VCaP (cell line): ENCODE measurements around the gene MFSD6L.

ENCODE experiments used
- H3K27ac ChIP-seq: fragments of 450-650 bp; 2 replicates; pipeline ENCODE4 v1.5.1; 2017
- TF ChIP-seq, protein P1 (sequence below): fragments of 450-650 bp; conservative IDR thresholded peaks from 2 replicates; pipeline ENCODE4 v1.5.1; 2017; ENCODE audit warnings: mild to moderate bottlenecking, moderate library complexity

The MFSD6L gene

DNA sequence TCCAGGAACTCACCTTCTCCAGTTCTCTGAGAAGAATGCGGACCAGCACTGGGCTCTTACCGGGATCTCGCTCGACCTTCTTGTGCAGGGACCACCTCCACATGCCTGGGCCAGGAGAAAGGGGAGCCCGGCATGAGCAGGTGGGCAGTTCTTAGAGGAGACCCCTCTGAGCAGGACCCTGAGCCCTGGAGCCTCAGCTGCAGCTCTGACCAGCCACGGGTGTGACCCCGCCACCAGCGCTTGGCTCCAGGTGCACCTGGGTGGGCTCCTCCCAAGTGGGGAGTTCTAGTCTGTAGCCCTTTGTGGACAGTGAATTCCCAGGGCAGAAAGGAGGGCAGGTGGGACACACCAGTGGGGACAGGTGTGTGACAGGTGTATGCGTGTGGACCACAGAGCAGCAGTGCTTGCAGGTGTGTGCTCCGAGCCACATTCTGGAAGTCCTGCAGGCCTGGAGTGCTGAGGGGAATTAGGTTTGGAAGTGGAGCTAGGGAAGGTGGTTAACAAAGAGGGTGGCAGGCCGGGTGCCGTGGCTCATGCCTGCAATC lies 39.5 kb upstream of the MFSD6L start:
- TF ChIP-seq, protein P1, sequence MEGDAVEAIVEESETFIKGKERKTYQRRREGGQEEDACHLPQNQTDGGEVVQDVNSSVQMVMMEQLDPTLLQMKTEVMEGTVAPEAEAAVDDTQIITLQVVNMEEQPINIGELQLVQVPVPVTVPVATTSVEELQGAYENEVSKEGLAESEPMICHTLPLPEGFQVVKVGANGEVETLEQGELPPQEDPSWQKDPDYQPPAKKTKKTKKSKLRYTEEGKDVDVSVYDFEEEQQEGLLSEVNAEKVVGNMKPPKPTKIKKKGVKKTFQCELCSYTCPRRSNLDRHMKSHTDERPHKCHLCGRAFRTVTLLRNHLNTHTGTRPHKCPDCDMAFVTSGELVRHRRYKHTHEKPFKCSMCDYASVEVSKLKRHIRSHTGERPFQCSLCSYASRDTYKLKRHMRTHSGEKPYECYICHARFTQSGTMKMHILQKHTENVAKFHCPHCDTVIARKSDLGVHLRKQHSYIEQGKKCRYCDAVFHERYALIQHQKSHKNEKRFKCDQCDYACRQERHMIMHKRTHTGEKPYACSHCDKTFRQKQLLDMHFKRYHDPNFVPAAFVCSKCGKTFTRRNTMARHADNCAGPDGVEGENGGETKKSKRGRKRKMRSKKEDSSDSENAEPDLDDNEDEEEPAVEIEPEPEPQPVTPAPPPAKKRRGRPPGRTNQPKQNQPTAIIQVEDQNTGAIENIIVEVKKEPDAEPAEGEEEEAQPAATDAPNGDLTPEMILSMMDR: no peak

DNA sequence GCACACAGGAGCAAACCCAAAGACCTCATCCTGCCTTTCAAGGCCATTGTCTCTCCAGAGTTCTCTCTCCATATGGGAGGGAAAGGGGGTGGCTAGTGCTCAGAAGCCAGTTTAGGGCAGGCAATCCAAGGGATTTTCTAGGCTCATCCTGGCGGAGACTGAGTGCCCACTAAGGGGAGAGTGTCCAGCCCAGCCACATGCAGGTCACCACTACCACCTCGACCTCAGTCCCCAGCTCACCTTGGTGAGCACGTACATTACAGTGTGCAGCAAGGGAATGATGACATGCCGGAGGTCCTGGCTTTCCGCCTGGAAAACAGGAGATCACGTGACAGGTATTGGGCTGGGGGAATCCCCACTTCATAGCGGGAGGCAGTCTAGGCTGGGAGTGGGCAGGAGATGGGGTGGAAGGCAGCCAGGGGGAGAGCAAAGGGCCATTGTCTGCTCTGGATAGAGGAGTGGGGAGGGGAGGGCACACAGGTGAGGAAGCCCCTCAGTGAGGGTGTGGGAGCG lies 38.5 kb upstream of the MFSD6L start:
- H3K27ac ChIP-seq: no peak overlapping the region
- TF ChIP-seq, protein P1: no peak

More for the DNA sequence above, 39.5 kb upstream of the MFSD6L start:
- no peak overlapping the region for H3K27ac ChIP-seq

DNA sequence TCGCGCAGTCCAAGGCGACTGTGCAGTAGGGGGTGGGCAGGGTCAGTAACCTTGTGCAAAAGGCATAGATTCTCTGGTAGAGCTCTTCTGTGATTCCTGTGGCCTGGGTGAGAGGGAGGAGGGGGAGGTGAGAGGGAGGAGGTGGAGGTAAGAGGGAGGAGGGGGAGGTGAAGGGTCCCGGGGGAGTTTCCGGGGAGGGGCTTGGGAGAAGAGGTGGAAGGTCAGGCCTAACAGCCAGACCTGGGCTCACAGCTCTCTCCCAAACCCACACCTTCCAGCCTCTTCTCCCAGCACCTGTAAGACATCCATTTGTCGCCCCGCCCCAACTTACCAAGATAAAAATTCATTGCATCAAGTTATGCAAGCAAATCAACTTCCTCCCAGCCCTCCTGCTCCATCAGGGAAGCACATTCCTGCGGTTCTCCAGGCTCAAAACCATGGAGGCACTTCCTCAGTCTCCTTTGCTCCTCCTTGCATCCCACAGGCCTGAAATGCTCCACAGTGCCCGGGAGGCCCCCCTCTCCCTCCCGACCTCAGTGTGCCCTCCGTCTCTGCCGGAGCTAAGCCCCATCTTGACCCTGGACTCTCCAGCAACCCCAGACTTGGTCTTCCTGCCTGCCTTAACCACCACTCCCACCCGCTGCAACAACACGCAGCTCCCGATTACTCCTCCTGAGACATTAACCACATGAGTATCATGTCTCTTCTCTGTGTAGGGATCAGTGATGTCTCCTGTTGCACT lies 37.8 kb upstream of the MFSD6L start:
- H3K27ac ChIP-seq: no peak overlapping the region
- TF ChIP-seq, protein P1: no peak

DNA sequence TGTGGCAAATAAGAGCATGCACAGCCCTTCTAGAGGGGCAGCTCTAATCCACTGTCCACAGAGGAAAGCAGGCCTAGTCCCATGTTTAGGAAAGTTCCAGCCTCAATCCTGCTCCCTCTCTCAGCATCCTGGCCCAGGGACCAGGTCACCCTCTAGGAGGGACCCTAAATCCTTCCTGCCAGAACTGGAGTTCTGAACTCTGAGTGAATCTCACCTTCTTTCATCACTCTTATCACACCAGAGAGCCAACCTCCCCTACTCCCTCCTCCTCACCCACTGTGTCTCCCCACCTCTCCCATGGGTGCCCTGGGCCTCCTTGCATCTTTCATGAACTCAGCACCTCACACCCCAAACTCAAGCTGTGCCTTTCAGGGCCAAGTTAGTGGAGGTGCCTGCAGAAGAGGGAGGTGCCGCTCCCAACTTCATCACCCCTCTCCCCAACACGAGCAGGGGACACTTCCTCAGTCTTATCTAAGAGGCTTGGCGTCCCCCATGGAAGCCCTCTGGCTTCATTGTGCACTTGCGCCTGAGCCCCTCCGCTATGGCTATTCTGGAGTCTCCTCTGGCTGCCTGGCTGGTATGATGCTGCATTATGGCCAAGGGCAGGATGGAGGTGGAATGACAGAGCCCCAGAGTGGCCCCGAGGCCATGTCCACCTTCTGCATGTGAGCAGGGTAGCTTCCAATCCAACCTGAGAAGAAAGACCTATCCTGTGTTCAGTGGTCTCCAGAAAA lies 36.6 kb upstream of the MFSD6L start:
- TF ChIP-seq, protein P1: no peak
- no peak overlapping the region for H3K27ac ChIP-seq

DNA sequence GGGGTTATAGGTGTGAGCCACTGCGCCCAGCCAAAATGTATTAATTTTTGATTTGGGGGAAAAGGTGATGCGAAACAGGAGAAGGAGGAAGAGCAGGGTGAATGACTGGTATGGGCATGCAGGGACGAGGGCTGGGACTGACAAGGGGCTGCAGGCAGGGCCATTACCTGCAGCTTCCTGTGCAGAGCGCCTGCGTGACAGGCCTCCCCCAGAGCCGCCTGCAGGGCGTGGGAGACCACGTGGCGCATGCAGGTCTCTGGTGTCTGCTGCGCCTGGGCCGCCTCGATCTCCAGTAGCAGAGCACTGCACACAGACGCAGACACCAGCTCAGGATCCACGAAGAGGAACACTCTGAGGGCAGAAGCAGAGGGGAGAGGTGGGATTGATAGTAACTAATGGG lies 35.9 kb upstream of the MFSD6L start:
- TF ChIP-seq, protein P1: no peak
- no peak overlapping the region for H3K27ac ChIP-seq

DNA sequence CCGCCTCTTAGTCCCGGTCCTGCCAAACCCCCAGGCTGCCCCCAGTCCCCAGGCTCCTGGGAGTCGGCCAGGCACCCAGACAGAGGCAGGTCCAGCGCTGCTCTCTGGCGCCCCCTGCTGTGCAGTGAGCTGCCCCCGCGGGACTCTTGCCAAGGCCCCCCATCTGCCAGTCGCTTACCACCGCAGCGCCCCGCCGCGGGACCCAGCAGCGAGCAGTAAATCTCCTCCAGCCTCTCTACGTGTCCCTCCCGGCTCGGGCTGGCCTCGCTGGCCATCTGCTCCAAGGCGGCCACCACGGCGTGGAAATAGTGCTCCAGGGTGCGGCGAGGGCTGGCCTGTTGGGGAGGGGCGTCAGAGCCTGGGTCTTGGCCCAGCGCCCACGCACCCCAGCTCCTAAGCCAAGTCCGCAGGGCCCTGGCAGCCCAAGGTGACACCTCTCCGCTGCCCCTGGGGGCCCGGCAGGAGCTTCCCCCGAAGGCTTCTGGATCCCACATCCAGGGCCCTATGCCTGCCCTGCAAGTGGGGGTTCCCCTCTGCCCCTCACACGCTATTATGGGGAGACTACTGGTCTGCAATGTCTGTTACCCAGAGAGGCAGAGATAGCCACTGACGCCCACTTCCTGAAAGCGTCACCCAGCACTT lies 33.7 kb upstream of the MFSD6L start:
- no peak overlapping the region for H3K27ac ChIP-seq
- TF ChIP-seq, protein P1: peak; percentile 47
